WTC11 (cell line): ENCODE data around the gene HOXB6.

Experiments
- CREB1 ChIP-seq: sonication (generic); formaldehyde crosslinking; IDR thresholded peaks from 2 replicates; pipeline ENCODE4 v1.8.0; 2023; ENCODE audit warnings: mild to moderate bottlenecking, missing genetic modification reagents
- ELF4 ChIP-seq: sonication (generic); formaldehyde crosslinking; IDR thresholded peaks from 2 replicates; pipeline ENCODE4 v1.8.1; 2022; ENCODE audit warnings: low read depth, mild to moderate bottlenecking, moderate library complexity, missing genetic modification reagents
- FOXP1 ChIP-seq: sonication (generic); formaldehyde crosslinking; IDR thresholded peaks from 2 replicates; pipeline ENCODE4 v1.8.0; 2022; ENCODE audit warnings: missing genetic modification reagents, mild to moderate bottlenecking, moderate library complexity, borderline replicate concordance
- JUN ChIP-seq: sonication (generic); formaldehyde crosslinking; IDR thresholded peaks from 2 replicates; pipeline ENCODE4 v1.8.0; 2023; ENCODE audit warnings: mild to moderate bottlenecking, missing genetic modification reagents
- NFYB ChIP-seq: sonication (generic); formaldehyde crosslinking; conservative IDR thresholded peaks from 2 replicates; pipeline ENCODE4 v1.8.0; 2022; ENCODE audit warnings: low read depth, missing genetic modification reagents
- SP1 ChIP-seq: sonication (generic); formaldehyde crosslinking; conservative IDR thresholded peaks from 2 replicates; pipeline ENCODE4 v1.8.1; 2022; ENCODE audit warnings: missing genetic modification reagents
- TF ChIP-seq, protein P1 (sequence below): fragments of 200-600 bp; IDR thresholded peaks from 2 replicates; pipeline ENCODE4 v1.8.0; 2022; ENCODE audit warnings: antibody characterized with exemption
- TF ChIP-seq, protein P2 (sequence below): sonication (generic); formaldehyde crosslinking; IDR thresholded peaks from 2 replicates; pipeline ENCODE4 v1.8.1; 2022; ENCODE audit warnings: missing genetic modification reagents, borderline replicate concordance
- TF ChIP-seq, protein P3 (sequence below): fragments of 250-450 bp; sonication (Bioruptor Pico); IDR thresholded peaks from 2 replicates; pipeline ENCODE4 v1.9.0; 2021; ENCODE audit warnings: mild to moderate bottlenecking
- TF ChIP-seq, protein P4 (sequence below): sonication (generic); formaldehyde crosslinking; IDR thresholded peaks from 2 replicates; pipeline ENCODE4 v1.8.1; 2022; ENCODE audit warnings: low read depth, missing genetic modification reagents, borderline replicate concordance
- TF ChIP-seq, protein P5 (sequence below): sonication (generic); formaldehyde crosslinking; IDR thresholded peaks from 2 replicates; pipeline ENCODE4 v1.8.0; 2022; ENCODE audit warnings: mild to moderate bottlenecking, missing genetic modification reagents
- TF ChIP-seq, protein P6 (sequence below): sonication (generic); formaldehyde crosslinking; conservative IDR thresholded peaks from 2 replicates; pipeline ENCODE4 v1.8.1; 2022; ENCODE audit warnings: mild to moderate bottlenecking, missing genetic modification reagents
- TF ChIP-seq, protein P7 (sequence below): sonication (generic); formaldehyde crosslinking; IDR thresholded peaks from 2 replicates; pipeline ENCODE4 v1.8.0; 2022; ENCODE audit warnings: missing genetic modification reagents
- TF ChIP-seq, protein P8 (sequence below): sonication (generic); formaldehyde crosslinking; IDR thresholded peaks from 2 replicates; pipeline ENCODE4 v1.8.1; 2023; ENCODE audit warnings: mild to moderate bottlenecking, missing genetic modification reagents

DNA sequence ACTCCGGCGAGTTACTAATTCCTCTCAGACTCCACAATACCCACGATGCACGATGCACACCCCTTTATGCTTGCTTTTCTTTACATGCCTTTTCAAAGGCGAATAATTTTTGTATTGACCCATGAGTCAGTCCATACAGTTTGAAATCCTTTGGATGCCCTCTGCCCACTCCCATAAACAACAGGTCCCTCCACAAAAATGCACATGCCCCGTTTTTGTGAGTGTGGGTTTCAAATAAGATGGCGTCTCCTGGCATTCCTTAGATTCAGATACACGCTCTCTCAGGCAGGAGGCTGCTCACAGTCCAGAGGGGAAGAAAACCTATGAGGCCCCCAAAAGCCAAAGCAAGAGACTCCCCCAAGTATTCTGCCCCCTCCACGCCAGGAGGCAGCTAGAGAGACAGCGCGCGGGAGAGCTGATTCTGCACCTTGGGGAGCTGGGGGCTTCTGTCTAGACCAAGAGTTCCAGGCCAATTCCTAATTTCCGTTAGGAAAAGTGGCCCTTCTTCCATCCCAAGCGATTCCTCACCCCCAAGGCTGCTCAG, 40.9 kb upstream of the HOXB6 start:
- TF ChIP-seq, protein P1, sequence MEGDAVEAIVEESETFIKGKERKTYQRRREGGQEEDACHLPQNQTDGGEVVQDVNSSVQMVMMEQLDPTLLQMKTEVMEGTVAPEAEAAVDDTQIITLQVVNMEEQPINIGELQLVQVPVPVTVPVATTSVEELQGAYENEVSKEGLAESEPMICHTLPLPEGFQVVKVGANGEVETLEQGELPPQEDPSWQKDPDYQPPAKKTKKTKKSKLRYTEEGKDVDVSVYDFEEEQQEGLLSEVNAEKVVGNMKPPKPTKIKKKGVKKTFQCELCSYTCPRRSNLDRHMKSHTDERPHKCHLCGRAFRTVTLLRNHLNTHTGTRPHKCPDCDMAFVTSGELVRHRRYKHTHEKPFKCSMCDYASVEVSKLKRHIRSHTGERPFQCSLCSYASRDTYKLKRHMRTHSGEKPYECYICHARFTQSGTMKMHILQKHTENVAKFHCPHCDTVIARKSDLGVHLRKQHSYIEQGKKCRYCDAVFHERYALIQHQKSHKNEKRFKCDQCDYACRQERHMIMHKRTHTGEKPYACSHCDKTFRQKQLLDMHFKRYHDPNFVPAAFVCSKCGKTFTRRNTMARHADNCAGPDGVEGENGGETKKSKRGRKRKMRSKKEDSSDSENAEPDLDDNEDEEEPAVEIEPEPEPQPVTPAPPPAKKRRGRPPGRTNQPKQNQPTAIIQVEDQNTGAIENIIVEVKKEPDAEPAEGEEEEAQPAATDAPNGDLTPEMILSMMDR, result no peak
- TF ChIP-seq SP1 (CRISPR knock-in tag) (no peak), FOXP1 (CRISPR knock-in tag) (no peak), JUN (no peak), ELF4 (no peak), NFYB (CRISPR knock-in tag) (no peak), CREB1 (CRISPR knock-in tag) (no peak)
- TF ChIP-seq, protein P2, sequence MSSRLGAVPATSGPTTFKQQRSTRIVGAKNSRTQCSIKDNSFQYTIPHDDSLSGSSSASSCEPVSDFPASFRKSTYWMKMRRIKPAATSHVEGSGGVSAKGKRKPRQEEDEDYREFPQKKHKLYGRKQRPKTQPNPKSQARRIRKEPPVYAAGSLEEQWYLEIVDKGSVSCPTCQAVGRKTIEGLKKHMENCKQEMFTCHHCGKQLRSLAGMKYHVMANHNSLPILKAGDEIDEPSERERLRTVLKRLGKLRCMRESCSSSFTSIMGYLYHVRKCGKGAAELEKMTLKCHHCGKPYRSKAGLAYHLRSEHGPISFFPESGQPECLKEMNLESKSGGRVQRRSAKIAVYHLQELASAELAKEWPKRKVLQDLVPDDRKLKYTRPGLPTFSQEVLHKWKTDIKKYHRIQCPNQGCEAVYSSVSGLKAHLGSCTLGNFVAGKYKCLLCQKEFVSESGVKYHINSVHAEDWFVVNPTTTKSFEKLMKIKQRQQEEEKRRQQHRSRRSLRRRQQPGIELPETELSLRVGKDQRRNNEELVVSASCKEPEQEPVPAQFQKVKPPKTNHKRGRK (CRISPR knock-in tag), result no peak
- TF ChIP-seq, protein P3, sequence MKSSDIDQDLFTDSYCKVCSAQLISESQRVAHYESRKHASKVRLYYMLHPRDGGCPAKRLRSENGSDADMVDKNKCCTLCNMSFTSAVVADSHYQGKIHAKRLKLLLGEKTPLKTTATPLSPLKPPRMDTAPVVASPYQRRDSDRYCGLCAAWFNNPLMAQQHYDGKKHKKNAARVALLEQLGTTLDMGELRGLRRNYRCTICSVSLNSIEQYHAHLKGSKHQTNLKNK (CRISPR knock-in tag), result no peak
- TF ChIP-seq, protein P4, sequence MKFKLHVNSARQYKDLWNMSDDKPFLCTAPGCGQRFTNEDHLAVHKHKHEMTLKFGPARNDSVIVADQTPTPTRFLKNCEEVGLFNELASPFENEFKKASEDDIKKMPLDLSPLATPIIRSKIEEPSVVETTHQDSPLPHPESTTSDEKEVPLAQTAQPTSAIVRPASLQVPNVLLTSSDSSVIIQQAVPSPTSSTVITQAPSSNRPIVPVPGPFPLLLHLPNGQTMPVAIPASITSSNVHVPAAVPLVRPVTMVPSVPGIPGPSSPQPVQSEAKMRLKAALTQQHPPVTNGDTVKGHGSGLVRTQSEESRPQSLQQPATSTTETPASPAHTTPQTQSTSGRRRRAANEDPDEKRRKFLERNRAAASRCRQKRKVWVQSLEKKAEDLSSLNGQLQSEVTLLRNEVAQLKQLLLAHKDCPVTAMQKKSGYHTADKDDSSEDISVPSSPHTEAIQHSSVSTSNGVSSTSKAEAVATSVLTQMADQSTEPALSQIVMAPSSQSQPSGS (CRISPR knock-in tag), result no peak
- TF ChIP-seq, protein P5, sequence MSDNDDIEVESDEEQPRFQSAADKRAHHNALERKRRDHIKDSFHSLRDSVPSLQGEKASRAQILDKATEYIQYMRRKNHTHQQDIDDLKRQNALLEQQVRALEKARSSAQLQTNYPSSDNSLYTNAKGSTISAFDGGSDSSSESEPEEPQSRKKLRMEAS, result no peak
- TF ChIP-seq, protein P6, sequence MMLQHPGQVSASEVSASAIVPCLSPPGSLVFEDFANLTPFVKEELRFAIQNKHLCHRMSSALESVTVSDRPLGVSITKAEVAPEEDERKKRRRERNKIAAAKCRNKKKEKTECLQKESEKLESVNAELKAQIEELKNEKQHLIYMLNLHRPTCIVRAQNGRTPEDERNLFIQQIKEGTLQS, result no peak
- TF ChIP-seq, protein P7, sequence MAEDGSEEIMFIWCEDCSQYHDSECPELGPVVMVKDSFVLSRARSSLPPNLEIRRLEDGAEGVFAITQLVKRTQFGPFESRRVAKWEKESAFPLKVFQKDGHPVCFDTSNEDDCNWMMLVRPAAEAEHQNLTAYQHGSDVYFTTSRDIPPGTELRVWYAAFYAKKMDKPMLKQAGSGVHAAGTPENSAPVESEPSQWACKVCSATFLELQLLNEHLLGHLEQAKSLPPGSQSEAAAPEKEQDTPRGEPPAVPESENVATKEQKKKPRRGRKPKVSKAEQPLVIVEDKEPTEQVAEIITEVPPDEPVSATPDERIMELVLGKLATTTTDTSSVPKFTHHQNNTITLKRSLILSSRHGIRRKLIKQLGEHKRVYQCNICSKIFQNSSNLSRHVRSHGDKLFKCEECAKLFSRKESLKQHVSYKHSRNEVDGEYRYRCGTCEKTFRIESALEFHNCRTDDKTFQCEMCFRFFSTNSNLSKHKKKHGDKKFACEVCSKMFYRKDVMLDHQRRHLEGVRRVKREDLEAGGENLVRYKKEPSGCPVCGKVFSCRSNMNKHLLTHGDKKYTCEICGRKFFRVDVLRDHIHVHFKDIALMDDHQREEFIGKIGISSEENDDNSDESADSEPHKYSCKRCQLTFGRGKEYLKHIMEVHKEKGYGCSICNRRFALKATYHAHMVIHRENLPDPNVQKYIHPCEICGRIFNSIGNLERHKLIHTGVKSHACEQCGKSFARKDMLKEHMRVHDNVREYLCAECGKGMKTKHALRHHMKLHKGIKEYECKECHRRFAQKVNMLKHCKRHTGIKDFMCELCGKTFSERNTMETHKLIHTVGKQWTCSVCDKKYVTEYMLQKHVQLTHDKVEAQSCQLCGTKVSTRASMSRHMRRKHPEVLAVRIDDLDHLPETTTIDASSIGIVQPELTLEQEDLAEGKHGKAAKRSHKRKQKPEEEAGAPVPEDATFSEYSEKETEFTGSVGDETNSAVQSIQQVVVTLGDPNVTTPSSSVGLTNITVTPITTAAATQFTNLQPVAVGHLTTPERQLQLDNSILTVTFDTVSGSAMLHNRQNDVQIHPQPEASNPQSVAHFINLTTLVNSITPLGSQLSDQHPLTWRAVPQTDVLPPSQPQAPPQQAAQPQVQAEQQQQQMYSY (CRISPR knock-in tag), result no peak
- TF ChIP-seq, protein P8, sequence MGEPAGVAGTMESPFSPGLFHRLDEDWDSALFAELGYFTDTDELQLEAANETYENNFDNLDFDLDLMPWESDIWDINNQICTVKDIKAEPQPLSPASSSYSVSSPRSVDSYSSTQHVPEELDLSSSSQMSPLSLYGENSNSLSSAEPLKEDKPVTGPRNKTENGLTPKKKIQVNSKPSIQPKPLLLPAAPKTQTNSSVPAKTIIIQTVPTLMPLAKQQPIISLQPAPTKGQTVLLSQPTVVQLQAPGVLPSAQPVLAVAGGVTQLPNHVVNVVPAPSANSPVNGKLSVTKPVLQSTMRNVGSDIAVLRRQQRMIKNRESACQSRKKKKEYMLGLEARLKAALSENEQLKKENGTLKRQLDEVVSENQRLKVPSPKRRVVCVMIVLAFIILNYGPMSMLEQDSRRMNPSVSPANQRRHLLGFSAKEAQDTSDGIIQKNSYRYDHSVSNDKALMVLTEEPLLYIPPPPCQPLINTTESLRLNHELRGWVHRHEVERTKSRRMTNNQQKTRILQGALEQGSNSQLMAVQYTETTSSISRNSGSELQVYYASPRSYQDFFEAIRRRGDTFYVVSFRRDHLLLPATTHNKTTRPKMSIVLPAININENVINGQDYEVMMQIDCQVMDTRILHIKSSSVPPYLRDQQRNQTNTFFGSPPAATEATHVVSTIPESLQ, result no peak
